Kidney (tissue), 14 donors: ENCODE data around the gene NRXN3. TPM values are rescaled to one million over a fixed set of nuclear protein-coding genes. Genes with fewer than 3 reads are reported as not detected.

Experiments
- DNase-seq, 5 donors: peaks; one replicate each; pipeline ENCODE4 v3.0.0-alpha.2; 2013 to 2020
- FAIRE-seq: peaks from 2 replicates; lab custom pipeline; 2012; peaks lifted over from hg19 to GRCh38; lab: Jason Lieb, UNC
- H3K27ac ChIP-seq, 2 donors: one replicate each; pipeline ENCODE4 v1.7.0; 2013; ENCODE audit warnings: low read depth in 2 of 2, low read length in 2 of 2, inconsistent platforms in 1 of 2
- H3K27me3 ChIP-seq: one replicate; pipeline ENCODE4 v1.7.1; 2013; ENCODE audit warnings: low read length, inconsistent platforms; ENCODE audit not compliant: control insufficient read depth, insufficient read depth
- H3K36me3 ChIP-seq, 3 donors: one replicate each; pipeline versions ENCODE4 v1.7.0 to v1.7.1; 2013; ENCODE audit warnings: low read length in 3 of 3, control low read depth in 1 of 3, inconsistent platforms in 1 of 3; ENCODE audit not compliant: insufficient read depth in 3 of 3, control insufficient read depth in 2 of 3
- H3K4me1 ChIP-seq, 3 donors: one replicate each; pipeline versions ENCODE4 v1.7.0 to v1.7.1; 2013; ENCODE audit warnings: low read length in 3 of 3, inconsistent platforms in 1 of 3, low read depth in 1 of 3; ENCODE audit not compliant: control insufficient read depth in 2 of 3, insufficient read depth in 2 of 3
- H3K4me3 ChIP-seq, 3 donors: one replicate each; pipeline versions ENCODE4 v1.7.0 to v1.8.1; 2013; ENCODE audit warnings: low read length in 3 of 3, control low read depth in 1 of 3, inconsistent platforms in 1 of 3
- H3K9ac ChIP-seq, 3 donors: one replicate each; pipeline versions ENCODE4 v1.7.0 to v1.7.1; 2013; ENCODE audit warnings: low read length in 3 of 3, control low read depth in 1 of 3, inconsistent platforms in 1 of 3
- H3K9me3 ChIP-seq, 3 donors: one replicate each; pipeline versions ENCODE4 v1.7.0 to v1.7.1; 2013; ENCODE audit warnings: low read length in 3 of 3, control low read depth in 1 of 3, inconsistent platforms in 1 of 3; ENCODE audit not compliant: control insufficient read depth in 2 of 3, insufficient read depth in 1 of 3
- intact Hi-C: fragments of 100-400 bp; cut with DNase I; formaldehyde crosslinking; loops from one replicate; pipeline ENCODE4 v1.11.1; 2022
- polyA plus RNA-seq: library from polyadenylated mRNA; stranded (reverse); fragments of 350-450 nt; fragmentation: Illumina TruSeq; extraction: RNeasy Lipid Tissue Mini Kit (QIAGEN cat#74804); gene quantifications from one replicate; pipeline ENCODE4 v1.2.3, GENCODE V29; 2014; ENCODE audit warnings: low read depth, low replicate concordance; ENCODE audit not compliant: insufficient read depth
- total RNA-seq: library from RNA; stranded (reverse); fragmentation: NEBNext Ultra II Directional; extraction: Animal tissue kit (Norgen Biotek cat#: 25700); gene quantifications from one replicate; pipeline ENCODE4 v1.2.1, GENCODE V29; 2021
- TF ChIP-seq, protein P1 (sequence below): IDR thresholded peaks from 3 replicates; pipeline ENCODE4 v1.5.1; 2012; ENCODE audit warnings: mild to moderate bottlenecking, moderate library complexity, borderline replicate concordance; ENCODE audit not compliant: insufficient read depth; ENCODE audit errors: extremely low read depth
- donor health status: control.
- donor health status: control.
- donor health status: control.
- donor health status: control.
- donor health status: control.
- donor health status: DM: yes; HTN: yes; CAD: no.
- donor health status: Normal renal cell carcinoma (clear cell type).

The NRXN3 gene
- total and polyA plus RNA-seq, 2 donors from 2014 or later: 1.5 to 2.4 TPM

- H3K4me1 ChIP-seq: no peaks in the 10 kb centered on the region
- intact Hi-C loops: no loop called here
- no peak overlapping the region for H3K9ac ChIP-seq
- H3K27ac ChIP-seq: no peak overlapping the region
- H3K27me3 ChIP-seq: no peaks in the 10 kb centered on the region
- no peak overlapping the region for H3K4me3 ChIP-seq
- DNase-seq (no peak), FAIRE-seq (no peak)
- TF ChIP-seq, protein P1, sequence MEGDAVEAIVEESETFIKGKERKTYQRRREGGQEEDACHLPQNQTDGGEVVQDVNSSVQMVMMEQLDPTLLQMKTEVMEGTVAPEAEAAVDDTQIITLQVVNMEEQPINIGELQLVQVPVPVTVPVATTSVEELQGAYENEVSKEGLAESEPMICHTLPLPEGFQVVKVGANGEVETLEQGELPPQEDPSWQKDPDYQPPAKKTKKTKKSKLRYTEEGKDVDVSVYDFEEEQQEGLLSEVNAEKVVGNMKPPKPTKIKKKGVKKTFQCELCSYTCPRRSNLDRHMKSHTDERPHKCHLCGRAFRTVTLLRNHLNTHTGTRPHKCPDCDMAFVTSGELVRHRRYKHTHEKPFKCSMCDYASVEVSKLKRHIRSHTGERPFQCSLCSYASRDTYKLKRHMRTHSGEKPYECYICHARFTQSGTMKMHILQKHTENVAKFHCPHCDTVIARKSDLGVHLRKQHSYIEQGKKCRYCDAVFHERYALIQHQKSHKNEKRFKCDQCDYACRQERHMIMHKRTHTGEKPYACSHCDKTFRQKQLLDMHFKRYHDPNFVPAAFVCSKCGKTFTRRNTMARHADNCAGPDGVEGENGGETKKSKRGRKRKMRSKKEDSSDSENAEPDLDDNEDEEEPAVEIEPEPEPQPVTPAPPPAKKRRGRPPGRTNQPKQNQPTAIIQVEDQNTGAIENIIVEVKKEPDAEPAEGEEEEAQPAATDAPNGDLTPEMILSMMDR: no peak
- H3K9me3 ChIP-seq: no peaks in the 10 kb centered on the region
- no peaks in the 10 kb centered on the region for H3K36me3 ChIP-seq
These were observed 1310.0 kb downstream of the NRXN3 start for GRCh38 chr14:79480212-79480611.

DNA sequence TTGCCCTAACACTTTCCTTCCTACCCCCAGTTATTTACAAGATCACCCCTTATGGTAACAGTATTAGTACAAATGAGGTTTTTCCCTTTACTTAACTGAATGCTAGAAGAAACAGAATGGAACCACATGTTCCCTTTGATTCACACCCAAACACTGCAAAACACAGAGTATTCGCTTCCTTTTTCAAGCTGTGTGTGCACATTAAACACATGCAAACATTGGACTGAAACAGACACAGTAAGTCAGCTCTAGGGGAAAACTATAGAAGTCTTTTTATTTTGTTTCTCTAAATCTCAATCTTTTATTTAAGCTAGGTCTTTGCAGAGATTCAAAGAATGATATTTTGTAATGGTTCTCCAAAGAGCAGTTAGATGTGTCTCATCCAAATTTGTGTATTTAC, 1312.7 kb downstream of the NRXN3 start:
- no peaks in the 10 kb centered on the region for H3K36me3 ChIP-seq
- no peak overlapping the region for H3K4me3 ChIP-seq
- no peaks in the 10 kb centered on the region for H3K9me3 ChIP-seq
- H3K27ac ChIP-seq: no peak overlapping the region
- H3K9ac ChIP-seq: no peak overlapping the region
- H3K4me1 ChIP-seq: no peaks in the 10 kb centered on the region
- DNase-seq (no peak), FAIRE-seq (no peak)
- intact Hi-C loops: no loop called here
- TF ChIP-seq, protein P1: no peak
- no peaks in the 10 kb centered on the region for H3K27me3 ChIP-seq

DNA sequence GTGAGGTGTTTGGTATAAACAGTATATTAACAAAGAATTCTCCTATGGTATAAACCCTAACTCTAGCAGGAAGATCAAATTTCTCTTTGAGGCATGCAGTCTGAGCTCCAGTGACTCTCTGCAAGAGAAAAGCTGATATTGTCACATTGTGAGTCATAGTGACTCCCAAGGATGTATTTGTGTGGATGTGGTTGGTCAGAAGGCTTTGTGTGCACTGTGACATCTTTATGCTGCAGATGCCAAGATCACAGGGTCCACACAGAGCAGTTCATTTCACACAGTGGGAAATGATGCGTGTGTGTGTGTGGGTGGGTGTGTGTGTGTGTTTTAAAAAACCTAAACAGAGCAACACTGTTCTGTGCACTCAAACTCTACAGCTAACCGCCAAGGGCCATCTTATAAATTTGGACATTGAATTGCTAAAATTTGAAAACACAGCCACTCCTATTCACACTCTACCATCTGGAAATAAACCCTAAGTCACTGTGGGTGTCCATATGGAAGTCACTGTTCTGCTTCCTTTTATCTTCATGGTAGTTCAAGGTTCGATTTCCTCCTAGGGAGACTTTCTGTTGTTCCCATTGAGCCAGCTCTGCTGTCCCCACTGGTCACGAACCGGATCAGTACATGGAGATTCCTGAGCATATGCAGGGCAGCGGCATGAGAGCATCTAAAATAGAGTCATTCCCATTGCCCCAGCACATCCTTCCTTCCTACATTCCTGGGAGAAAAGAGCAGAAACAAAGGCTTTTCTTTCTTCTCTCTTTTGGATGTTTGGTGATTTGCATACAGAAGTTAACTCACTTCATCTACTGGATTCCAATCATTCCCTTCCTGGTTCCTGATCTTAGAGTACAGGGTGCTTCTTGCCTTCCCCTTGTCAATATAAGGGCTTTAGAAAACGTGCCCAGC, 1313.6 kb downstream of the NRXN3 start:
- H3K9me3 ChIP-seq: no peaks in the 10 kb centered on the region
- H3K27ac ChIP-seq: no peak overlapping the region
- no peaks in the 10 kb centered on the region for H3K36me3 ChIP-seq
- no peak overlapping the region for H3K4me3 ChIP-seq
- intact Hi-C loops: no loop called here
- DNase-seq (no peak), FAIRE-seq (no peak)
- no peaks in the 10 kb centered on the region for H3K27me3 ChIP-seq
- no peak overlapping the region for H3K9ac ChIP-seq
- no peaks in the 10 kb centered on the region for H3K4me1 ChIP-seq
- TF ChIP-seq, protein P1: no peak
